ENCODE results near the gene SCN5A.

GRCh38 chr3:38637906-38638305 lies 11.6 kb downstream of the SCN5A start:
- TF ChIP-seq CTCF (IDR thresholded peaks at IDR 0.05): no peak
- TF ChIP-seq POLR2AphosphoS5 (IDR thresholded peaks at IDR 0.05): no peak
